Measurements from ENCODE around the gene PDGFA. TPM values are rescaled to one million over a fixed set of nuclear protein-coding genes. Genes with fewer than 3 reads are reported as not detected.

Gene PDGFA
- polyA plus RNA-seq (2014; cell fraction: cytosol; rRNA removed): not detected in 2 replicates
- 0.67 TPM in 1 of 2 replicates, not detected in the other for polyA plus RNA-seq (2014; cell fraction: nucleus; rRNA removed)

DNA sequence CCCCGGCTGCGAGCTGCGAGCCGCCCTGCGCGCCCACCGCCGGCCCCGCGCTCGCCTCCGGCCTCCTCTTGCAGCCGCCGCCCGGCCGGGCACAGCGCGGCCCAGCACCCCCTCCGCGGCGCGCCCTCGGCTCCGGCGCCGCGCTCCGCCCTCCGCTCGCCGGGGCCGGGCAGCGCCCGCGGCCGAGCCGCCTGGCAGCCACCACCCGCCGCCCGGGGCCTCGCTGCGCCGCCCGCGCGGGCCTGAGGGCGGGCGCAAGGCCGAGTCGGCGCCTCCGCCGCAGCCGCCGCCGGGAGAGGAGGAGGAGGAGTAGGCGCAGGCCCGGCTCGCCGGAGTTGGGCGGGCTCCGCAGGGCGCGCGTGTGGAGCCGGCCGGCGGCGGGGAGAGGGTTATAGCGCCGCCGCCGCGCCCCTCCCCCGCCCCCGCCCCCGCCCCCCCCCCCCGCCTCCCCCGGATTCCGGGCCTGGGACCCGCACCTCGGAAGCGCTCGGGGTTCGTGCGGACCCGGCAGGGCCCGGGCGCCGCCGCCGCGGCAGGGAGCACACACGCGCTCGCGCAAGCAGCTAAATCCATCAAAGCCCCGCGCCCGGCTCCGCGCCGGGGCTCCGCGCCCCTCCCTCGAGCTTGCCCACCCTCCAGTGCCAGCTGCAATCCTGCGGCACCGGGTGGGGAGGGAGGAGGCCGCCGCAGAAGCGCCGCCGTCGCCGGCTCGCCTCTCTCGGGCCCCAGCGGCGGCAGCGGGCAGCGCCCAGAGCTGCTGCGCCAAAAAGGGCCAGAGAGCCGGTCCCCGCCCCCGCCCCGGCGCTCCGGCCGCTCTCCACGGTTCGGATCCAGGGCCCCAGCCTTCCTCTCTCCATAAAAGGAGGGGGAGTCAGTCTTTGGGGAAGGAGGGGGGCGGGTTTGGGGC is at the start of gene PDGFA:
Gene PDGFA (minus strand): TSS at position 363 of the 907 bp plus-strand sequence. CDS start 845 bp downstream, outside the sequence.
- no peak for DNase-seq (ENCODE audit: low spot score)

DNA sequence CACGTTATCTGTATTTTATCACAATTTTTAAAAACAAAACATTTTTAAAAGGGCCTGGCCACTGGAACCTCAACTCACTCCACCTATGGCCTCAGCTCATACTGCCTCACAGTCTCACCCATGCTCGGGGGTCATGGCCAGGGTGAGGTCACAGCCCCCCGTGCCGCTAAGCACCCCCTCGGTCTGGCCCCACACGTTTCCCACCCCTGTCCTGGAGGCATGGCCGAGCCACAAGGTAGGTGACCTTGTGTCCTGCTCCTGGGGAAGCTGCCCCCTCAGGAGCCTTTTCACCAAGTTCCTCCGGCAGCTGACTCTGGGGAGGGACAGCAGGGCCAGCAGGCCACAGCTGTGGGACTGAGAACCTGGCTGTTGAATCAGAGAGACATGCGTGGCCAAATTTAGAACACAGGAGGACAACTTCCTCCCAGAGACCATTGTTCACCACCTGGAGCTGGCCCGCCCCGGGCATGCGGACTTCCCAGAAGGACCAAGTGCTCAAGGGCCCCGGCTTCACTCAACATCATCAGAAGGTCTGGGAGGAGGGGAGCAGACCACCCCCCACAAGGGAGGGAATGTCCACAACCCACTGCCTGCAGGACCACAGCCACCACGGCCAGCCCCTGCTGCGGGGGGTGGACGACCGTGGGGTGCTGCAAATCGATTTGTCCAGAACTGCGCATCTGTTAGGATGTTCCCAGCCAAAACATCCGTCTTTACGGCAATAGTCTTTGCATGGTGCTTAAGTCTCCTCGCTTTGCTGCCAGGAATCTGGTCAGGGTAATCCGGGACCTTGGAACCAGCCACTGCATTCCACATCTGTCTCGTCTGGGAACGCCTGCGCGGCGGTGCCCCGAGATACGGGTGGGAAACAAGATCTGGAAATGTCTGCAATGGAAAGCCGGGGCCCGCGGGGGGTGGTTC is 48.6 kb upstream of the PDGFA start:
- DNase-seq (ENCODE audit: low spot score): no peak

- DNase-seq (ENCODE audit: low spot score): no peak
Measured at GRCh38 chr7:567305-567883, 47.7 kb upstream of the PDGFA start.

DNA sequence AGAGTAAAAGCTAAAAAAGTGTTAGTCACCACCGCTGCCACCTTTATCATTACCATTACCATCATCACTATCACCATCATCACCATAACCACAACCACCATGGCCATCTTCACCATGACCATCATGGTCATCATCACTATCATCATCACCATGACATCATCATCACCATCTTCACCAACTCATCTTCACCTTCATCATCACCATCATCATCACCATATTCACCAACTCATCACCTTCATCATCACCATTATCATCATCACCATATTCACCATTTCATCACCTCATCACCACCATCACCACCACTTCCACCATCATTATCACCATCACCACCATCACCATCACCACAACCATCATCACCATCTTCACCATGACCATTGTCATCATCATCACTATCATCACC is 46.5 kb upstream of the PDGFA start:
- DNase-seq (ENCODE audit: low spot score): no peak

- DNase-seq (ENCODE audit: low spot score): no peak
Measured at GRCh38 chr7:564176-564865, 44.7 kb upstream of the PDGFA start.

DNA sequence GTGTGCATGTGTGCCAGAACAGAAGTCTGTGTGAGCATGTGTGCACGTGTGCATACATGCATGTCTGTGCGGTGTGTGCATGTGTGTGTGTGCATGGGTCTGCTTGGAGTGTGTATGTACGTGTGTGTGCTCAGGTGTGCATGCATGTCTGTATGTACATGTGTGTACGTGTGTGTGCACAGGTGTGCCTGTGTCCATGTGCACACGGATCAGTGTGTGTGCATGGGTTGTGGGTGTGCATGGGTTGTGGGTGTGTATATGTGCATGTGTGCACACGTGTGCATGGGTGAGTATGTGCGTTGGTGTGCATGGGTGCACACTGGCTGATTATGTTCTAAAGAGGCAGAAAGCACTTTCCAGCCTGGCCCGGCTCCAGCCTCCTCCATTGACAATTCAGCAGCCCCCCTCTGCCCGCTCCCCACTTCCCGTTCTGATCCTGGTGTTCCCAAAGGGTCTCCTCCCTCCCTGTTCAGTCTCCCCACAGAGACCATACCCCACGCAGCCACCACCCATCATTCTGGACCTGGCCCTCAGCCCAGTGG is 44.1 kb upstream of the PDGFA start:
- DNase-seq (ENCODE audit: low spot score): no peak

- no peak for DNase-seq (ENCODE audit: low spot score)
Measured at GRCh38 chr7:562789-563628, 43.4 kb upstream of the PDGFA start.

GRCh38 chr7:562374-562675 is 42.7 kb upstream of the PDGFA start:
- no peak for DNase-seq (ENCODE audit: low spot score)

- no peak for DNase-seq (ENCODE audit: low spot score)
Measured at GRCh38 chr7:561631-562373, 42.2 kb upstream of the PDGFA start.

- DNase-seq (ENCODE audit: low spot score): no peak
Measured at GRCh38 chr7:560966-561630, 41.5 kb upstream of the PDGFA start.

DNA sequence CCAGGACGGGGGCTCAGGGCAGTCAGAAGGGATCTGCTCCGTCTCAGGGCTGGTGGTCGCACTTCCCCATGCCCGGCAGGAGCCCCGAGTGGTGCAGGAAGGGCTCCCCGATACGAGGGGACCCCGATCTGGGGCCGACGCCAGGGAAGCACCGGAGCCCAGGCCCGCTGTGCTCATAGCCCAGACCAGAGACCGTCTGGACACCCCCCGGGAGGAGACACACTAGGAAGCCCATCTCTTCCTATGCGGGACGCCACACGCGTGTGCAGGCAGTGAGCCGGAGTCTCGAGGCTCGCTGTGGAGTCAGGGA is 39.7 kb upstream of the PDGFA start:
- no peak for DNase-seq (ENCODE audit: low spot score)

DNA sequence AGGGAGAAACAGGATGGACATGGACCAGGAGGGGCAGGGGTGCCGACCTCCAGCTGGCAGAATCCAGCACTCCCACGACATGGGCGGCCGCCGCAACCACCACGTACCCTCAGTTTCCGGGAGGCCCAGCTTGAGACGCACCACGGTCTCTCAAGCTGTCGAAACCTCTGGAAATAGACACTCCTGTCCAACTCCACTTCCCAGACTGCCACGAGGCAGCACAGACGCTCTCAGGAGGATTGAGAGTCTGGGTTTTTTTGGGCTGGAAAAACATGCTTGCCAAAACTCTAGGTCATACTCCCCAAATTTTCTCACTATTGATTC is 37.9 kb upstream of the PDGFA start:
- no peak for DNase-seq (ENCODE audit: low spot score)

DNA sequence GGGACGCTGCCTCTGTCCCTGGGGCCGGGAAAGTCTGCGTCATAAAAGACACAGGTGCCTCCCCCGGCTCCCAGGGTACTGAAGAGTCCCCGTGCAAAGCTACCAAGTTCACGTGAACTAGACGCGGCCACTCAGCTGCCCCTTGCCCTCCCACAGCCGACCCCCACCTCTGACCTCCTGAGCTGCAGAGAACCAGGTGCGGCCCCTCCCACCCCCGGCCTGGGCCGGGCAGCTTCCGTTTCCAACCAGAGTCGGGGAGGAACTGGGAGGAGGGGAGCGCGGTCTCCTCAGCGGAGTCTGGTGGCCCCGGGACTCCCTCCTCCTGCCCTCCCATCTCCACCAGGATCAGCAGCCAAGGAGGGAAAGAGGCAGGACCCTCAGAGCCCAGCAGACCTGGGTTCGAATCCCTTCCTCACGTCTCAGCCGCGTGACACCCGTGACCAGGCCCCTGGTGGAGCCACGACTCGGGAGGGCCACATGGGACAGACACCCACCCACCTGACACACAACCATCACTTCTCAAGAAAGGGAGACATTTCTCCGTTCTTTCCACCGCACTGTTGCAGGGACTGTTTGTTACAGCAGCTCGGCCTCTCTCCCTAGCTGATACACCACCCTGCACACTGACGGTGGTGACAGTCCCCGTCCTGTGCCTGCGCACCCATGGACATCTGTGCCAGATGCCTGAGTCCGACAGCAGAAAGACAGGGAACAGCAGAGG is 37.4 kb upstream of the PDGFA start:
- no peak for DNase-seq (ENCODE audit: low spot score)

GRCh38 chr7:556291-556826 is 36.7 kb upstream of the PDGFA start:
- no peak for DNase-seq (ENCODE audit: low spot score)

GRCh38 chr7:555551-556160 is 36.0 kb upstream of the PDGFA start:
- no peak for DNase-seq (ENCODE audit: low spot score)

- DNase-seq (ENCODE audit: low spot score): no peak
Measured at GRCh38 chr7:553636-554111, 34.0 kb upstream of the PDGFA start.

- DNase-seq (ENCODE audit: low spot score): no peak
Measured at GRCh38 chr7:552868-553635, 33.4 kb upstream of the PDGFA start.

All from SK-N-DZ (cell line).